KMS-11 (cell line): Measurements from ENCODE around the gene ACSL6.

ENCODE experiments used
- H2AFZ ChIP-seq: fragments of 200-600 bp; sonication (generic); 2 replicates; pipeline ENCODE4 v1.6.1; 2016; ENCODE audit warnings: antibody characterized with exemption, mixed run types, low read depth
- H3K27ac ChIP-seq: fragments of 200-600 bp; sonication (generic); 2 replicates; pipeline ENCODE4 v1.6.1; 2016; ENCODE audit warnings: mild to moderate bottlenecking, mixed run types
- H3K27me3 ChIP-seq: fragments of 200-600 bp; sonication (generic); 2 replicates; pipeline ENCODE4 v1.6.1; 2017; ENCODE audit warnings: mild to moderate bottlenecking, low read depth, mixed run types, moderate library complexity; ENCODE audit not compliant: insufficient read depth
- H3K36me3 ChIP-seq: fragments of 200-600 bp; sonication (generic); 2 replicates; pipeline ENCODE4 v1.6.1; 2017; ENCODE audit warnings: mild to moderate bottlenecking, mixed run types; ENCODE audit not compliant: insufficient read depth
- H3K4me1 ChIP-seq: fragments of 200-600 bp; sonication (generic); 2 replicates; pipeline ENCODE4 v1.6.1; 2016; ENCODE audit warnings: mild to moderate bottlenecking, low read depth, mixed run types; ENCODE audit not compliant: poor library complexity, severe bottlenecking
- H3K4me2 ChIP-seq: fragments of 200-600 bp; sonication (generic); 2 replicates; pipeline ENCODE4 v1.7.0; 2016; ENCODE audit warnings: mild to moderate bottlenecking, mixed run types
- H3K4me3 ChIP-seq: fragments of 200-600 bp; sonication (generic); IDR thresholded peaks from 2 replicates; pipeline ENCODE4 v1.6.1; 2017; ENCODE audit warnings: low read depth, low read length, mixed read lengths; ENCODE audit not compliant: insufficient read depth
- H3K79me2 ChIP-seq: fragments of 200-600 bp; sonication (generic); 2 replicates; pipeline ENCODE4 v1.6.1; 2016; ENCODE audit warnings: low read depth, mixed run types; ENCODE audit not compliant: insufficient read depth
- H3K9ac ChIP-seq: fragments of 200-600 bp; sonication (generic); 2 replicates; pipeline ENCODE4 v1.6.1; 2016; ENCODE audit warnings: mild to moderate bottlenecking, mixed run types
- H4K20me1 ChIP-seq: fragments of 200-600 bp; sonication (generic); 2 replicates; pipeline ENCODE4 v1.6.1; 2016; ENCODE audit warnings: mild to moderate bottlenecking, mixed run types; ENCODE audit not compliant: insufficient read depth
- TF ChIP-seq, protein P1 (sequence below): fragments of 200-600 bp; sonication (generic); conservative IDR thresholded peaks from 2 replicates; pipeline ENCODE4 v1.6.1; 2017; ENCODE audit warnings: low read depth, mild to moderate bottlenecking, antibody characterized with exemption, low read length, moderate library complexity, mixed read lengths

The ACSL6 gene

DNA sequence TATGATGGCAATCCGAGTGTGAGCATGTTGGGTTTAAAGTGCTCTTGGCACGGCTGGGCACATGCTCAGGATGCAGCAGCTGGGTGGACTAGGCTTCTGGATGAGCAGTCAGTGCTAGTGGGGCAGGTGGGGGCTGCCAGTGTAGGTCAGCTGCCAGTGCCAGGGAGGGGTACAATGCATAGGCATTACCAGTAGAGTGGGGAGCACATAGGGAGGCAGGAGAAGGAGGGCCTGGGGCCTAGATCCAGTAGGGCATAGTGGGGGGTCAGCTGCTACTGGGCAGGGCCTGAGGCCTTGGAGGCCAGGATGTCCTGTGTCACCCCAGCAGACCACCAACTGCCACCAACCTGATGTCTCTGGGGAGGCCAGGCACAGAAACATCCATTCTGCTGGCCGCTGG lies 24.2 kb downstream of the ACSL6 start:
- no peak overlapping the region for H3K4me3 ChIP-seq
- H3K9ac ChIP-seq, result no peak overlapping the region
- no peaks in the 10 kb centered on the region for H3K4me1 ChIP-seq
- no peak overlapping the region for H3K4me2 ChIP-seq
- H3K79me2 ChIP-seq, result no peaks in the 10 kb centered on the region
- TF ChIP-seq, protein P1, sequence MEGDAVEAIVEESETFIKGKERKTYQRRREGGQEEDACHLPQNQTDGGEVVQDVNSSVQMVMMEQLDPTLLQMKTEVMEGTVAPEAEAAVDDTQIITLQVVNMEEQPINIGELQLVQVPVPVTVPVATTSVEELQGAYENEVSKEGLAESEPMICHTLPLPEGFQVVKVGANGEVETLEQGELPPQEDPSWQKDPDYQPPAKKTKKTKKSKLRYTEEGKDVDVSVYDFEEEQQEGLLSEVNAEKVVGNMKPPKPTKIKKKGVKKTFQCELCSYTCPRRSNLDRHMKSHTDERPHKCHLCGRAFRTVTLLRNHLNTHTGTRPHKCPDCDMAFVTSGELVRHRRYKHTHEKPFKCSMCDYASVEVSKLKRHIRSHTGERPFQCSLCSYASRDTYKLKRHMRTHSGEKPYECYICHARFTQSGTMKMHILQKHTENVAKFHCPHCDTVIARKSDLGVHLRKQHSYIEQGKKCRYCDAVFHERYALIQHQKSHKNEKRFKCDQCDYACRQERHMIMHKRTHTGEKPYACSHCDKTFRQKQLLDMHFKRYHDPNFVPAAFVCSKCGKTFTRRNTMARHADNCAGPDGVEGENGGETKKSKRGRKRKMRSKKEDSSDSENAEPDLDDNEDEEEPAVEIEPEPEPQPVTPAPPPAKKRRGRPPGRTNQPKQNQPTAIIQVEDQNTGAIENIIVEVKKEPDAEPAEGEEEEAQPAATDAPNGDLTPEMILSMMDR, result no peak
- H3K27me3 ChIP-seq, result no peaks in the 10 kb centered on the region
- H3K36me3 ChIP-seq, result no peaks in the 10 kb centered on the region
- H2AFZ ChIP-seq, result no peak overlapping the region
- no peaks in the 10 kb centered on the region for H4K20me1 ChIP-seq
- no peak overlapping the region for H3K27ac ChIP-seq

DNA sequence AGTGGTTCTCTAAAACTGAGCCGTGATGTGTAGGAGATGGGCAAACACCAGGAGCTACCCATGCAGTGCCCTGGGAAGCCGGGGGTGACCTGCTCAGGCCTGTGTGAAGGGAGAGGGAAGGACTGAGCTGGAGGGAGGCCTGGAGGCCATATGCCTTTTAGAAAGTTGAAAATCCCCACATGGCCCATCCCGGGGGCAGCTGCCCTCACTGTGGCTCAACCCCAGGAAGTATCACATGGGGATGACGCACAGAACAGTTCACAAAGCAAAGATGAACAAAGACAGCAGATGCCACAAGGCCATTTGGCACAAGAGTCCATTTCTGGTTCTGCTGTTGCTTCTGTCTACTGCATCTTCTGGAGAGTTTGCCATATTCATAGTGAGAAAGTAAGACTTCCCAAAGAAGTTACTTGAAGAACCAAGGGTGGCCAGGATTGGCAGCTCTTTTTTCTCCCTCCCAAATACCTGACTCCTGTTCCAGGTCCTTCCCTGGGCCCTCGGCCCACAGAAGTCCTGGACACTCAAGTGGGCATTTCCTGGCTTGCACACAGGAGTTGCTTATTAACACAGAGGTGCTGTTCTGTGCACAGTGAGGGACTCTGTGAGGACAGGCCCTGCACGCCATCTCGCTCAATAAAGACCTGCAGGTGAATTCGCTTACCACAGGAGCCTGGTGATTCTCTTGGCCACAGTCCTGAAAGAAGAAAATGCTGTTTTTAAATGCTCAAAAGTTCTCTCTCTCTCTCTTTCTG lies 25.1 kb downstream of the ACSL6 start:
- no peaks in the 10 kb centered on the region for H3K4me1 ChIP-seq
- H3K4me2 ChIP-seq, result no peak overlapping the region
- TF ChIP-seq, protein P1, result no peak
- no peaks in the 10 kb centered on the region for H3K36me3 ChIP-seq
- no peak overlapping the region for H3K4me3 ChIP-seq
- no peaks in the 10 kb centered on the region for H4K20me1 ChIP-seq
- no peak overlapping the region for H2AFZ ChIP-seq
- H3K9ac ChIP-seq, result no peak overlapping the region
- no peaks in the 10 kb centered on the region for H3K27me3 ChIP-seq
- H3K79me2 ChIP-seq, result no peaks in the 10 kb centered on the region
- no peak overlapping the region for H3K27ac ChIP-seq

DNA sequence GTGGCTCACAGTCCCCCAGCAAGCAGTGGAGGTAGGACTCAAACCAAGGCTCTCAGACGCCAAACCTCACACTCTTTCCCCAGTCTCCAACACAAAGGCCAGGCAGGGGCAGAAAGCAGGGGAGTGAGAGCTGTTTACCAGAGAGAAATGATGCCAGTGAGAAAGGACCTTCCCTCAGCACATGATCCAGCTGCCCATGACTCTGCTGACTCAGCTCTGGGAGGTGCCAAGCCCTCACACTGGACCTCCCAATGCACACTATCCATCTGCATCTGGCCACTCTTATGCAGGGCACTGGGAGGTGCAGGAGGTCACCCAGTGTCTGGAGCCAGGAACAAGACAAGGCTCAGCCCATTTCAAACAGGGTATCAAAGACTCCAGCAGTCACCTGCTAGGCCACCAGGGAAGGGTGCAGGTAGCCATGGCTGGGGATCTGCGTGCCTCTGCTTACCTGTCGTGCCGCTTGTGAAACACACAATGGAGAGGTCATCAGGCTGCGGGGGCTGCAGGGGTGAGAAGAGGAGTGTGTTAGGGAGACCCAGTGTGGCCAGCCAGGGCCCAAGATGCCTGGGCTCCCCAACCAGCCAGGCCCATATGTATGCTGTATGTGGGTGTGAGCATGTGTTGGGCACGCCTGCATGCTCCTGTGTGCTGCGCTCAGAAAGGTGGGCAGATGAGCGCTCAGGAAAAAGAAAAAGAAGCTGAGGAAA lies 26.3 kb downstream of the ACSL6 start:
- Histone ChIP-seq H4K20me1 (no peaks in the 10 kb centered on the region), H3K27ac (no peak overlapping the region), H3K27me3 (no peaks in the 10 kb centered on the region), H3K36me3 (no peaks in the 10 kb centered on the region), H3K4me2 (no peak overlapping the region), H3K4me1 (no peaks in the 10 kb centered on the region), H3K9ac (no peak overlapping the region), H3K4me3 (no peak overlapping the region), H3K79me2 (no peaks in the 10 kb centered on the region), H2AFZ (no peak overlapping the region)
- TF ChIP-seq, protein P1, result no peak

DNA sequence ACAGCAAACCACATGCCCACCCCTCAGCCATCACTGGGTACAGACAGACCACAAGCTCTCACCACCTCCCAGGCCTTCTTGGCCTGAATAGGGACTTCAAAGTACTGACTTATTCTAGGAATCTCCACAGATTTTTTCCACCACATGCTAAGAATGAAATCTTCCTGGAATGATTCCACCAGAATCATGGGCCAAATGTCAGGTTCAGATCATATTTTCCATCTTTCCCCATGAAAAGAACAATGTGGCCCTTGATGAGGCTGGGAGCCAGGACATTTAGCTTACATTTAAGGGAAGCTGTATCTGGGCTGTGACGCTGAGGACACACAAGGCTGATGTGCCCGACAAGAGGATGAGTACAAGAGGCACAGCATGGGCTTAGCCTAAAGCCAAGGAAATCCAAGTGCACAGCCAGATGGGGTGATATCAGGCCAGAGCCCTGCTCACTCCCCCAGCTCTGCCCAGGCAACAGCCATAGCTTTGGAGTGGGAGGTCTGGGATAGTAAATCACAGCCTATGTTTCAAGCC lies 28.1 kb downstream of the ACSL6 start:
- H3K79me2 ChIP-seq, result no peaks in the 10 kb centered on the region
- no peak overlapping the region for H2AFZ ChIP-seq
- H3K4me2 ChIP-seq, result no peak overlapping the region
- H3K4me1 ChIP-seq, result no peaks in the 10 kb centered on the region
- TF ChIP-seq, protein P1, result no peak
- H4K20me1 ChIP-seq, result no peaks in the 10 kb centered on the region
- no peak overlapping the region for H3K9ac ChIP-seq
- H3K27me3 ChIP-seq, result no peaks in the 10 kb centered on the region
- H3K4me3 ChIP-seq, result no peak overlapping the region
- H3K36me3 ChIP-seq, result no peaks in the 10 kb centered on the region
- H3K27ac ChIP-seq, result no peak overlapping the region
